ENCODE results near the gene SERINC5. TPM values are rescaled to one million over a fixed set of nuclear protein-coding genes. Genes with fewer than 3 reads are reported as not detected.

SERINC5 gene
- total RNA-seq, 1 donor from 2014 or later = 8.3 TPM

- no peak for DNase-seq (ENCODE audit: low read depth, low spot score)
Measured at GRCh38 chr5:80239680-80240367, 16.0 kb downstream of the SERINC5 start.

GRCh38 chr5:80238778-80239679, 16.8 kb downstream of the SERINC5 start:
- Mint-ChIP-seq H3K4me3 (no peak overlapping the region), H3K27me3 (ENCODE audit: low read depth) (no peaks in the 10 kb centered on the region), H3K9me3 (peaks cover 8% of the 10 kb centered on the region), H3K36me3 (ENCODE audit: low read depth) (peaks cover 16% of the 10 kb centered on the region), H3K27ac (ENCODE audit: unreplicated experiment) (no peak overlapping the region), H3K4me1 (peaks cover 4% of the 10 kb centered on the region)
- no peak for TF ChIP-seq CTCF (conservative IDR thresholded peaks at IDR 0.05)
- no peak for DNase-seq (ENCODE audit: low read depth, low spot score)

More at GRCh38 chr5:80239680-80240367, 16.0 kb downstream of the SERINC5 start:
- H3K27ac Mint-ChIP-seq (ENCODE audit: unreplicated experiment) = no peak overlapping the region
- H3K9me3 Mint-ChIP-seq = peaks cover 8% of the 10 kb centered on the region
- peaks cover 4% of the 10 kb centered on the region for H3K4me1 Mint-ChIP-seq
- H3K4me3 Mint-ChIP-seq = no peak overlapping the region
- no peaks in the 10 kb centered on the region for H3K27me3 Mint-ChIP-seq (ENCODE audit: low read depth)
- H3K36me3 Mint-ChIP-seq (ENCODE audit: low read depth) = peaks cover 16% of the 10 kb centered on the region
- no peak for TF ChIP-seq CTCF (conservative IDR thresholded peaks at IDR 0.05)

- H3K36me3 Mint-ChIP-seq (ENCODE audit: low read depth) = peaks cover 13% of the 10 kb centered on the region
- DNase-seq (ENCODE audit: low read depth, low spot score) = no peak
- no peak overlapping the region for H3K4me3 Mint-ChIP-seq
- H3K9me3 Mint-ChIP-seq = peaks cover 6% of the 10 kb centered on the region
- no peak overlapping the region for H3K27ac Mint-ChIP-seq (ENCODE audit: unreplicated experiment)
- H3K27me3 Mint-ChIP-seq (ENCODE audit: low read depth) = no peaks in the 10 kb centered on the region
- no peak for TF ChIP-seq CTCF (conservative IDR thresholded peaks at IDR 0.05)
- peaks cover 4% of the 10 kb centered on the region for H3K4me1 Mint-ChIP-seq
Measured at GRCh38 chr5:80238097-80238496, 17.8 kb downstream of the SERINC5 start.

- Mint-ChIP-seq H3K27ac (ENCODE audit: unreplicated experiment) (peak overlapping the region; percentile 88), H3K36me3 (ENCODE audit: low read depth) (peaks cover 10% of the 10 kb centered on the region), H3K9me3 (peaks cover 2% of the 10 kb centered on the region), H3K27me3 (ENCODE audit: low read depth) (no peaks in the 10 kb centered on the region), H3K4me1 (peaks cover 4% of the 10 kb centered on the region), H3K4me3 (no peak overlapping the region)
- TF ChIP-seq CTCF (conservative IDR thresholded peaks at IDR 0.05) = no peak
- no peak for DNase-seq (ENCODE audit: low read depth, low spot score)
Measured at GRCh38 chr5:80237243-80237642, 18.6 kb downstream of the SERINC5 start.

GRCh38 chr5:80234116-80234948, 21.5 kb downstream of the SERINC5 start:
- Mint-ChIP-seq H3K27me3 (ENCODE audit: low read depth) (no peaks in the 10 kb centered on the region), H3K4me1 (peaks cover 7% of the 10 kb centered on the region), H3K4me3 (no peak overlapping the region), H3K27ac (ENCODE audit: unreplicated experiment) (no peak overlapping the region), H3K9me3 (no peaks in the 10 kb centered on the region), H3K36me3 (ENCODE audit: low read depth) (no peaks in the 10 kb centered on the region)
- TF ChIP-seq CTCF (conservative IDR thresholded peaks at IDR 0.05) = no peak
- no peak for DNase-seq (ENCODE audit: low read depth, low spot score)
